GM19397 (cell line): ENCODE data around the gene MAGI2.

Source experiments
- ATAC-seq: cut with Tn5 transposase; IDR thresholded peaks from one replicate; pipeline ENCODE4 v1.9.1; 2021; ENCODE audit warnings: mild to moderate bottlenecking, moderate library complexity; ENCODE audit not compliant: unreplicated experiment

The MAGI2 gene

DNA sequence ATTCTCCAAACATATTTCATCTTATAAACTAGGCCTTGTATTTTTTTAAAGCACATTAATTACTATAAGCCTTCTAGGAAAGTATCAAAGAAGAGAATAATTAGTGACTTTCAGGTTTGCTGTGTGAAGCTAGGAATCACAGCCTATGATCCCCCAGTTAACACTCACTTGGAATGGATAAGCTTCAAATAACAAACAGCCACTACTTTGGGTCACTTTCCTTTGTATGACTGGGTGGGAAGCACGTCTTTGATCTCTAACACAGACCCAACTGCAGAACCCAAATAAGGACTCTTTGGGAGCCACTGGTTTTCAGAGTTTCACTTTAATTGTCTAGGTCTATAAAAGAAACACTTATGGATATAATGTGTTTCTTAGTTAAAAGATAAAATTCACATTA, 769.3 kb downstream of the MAGI2 start:
- no peak for ATAC-seq

DNA sequence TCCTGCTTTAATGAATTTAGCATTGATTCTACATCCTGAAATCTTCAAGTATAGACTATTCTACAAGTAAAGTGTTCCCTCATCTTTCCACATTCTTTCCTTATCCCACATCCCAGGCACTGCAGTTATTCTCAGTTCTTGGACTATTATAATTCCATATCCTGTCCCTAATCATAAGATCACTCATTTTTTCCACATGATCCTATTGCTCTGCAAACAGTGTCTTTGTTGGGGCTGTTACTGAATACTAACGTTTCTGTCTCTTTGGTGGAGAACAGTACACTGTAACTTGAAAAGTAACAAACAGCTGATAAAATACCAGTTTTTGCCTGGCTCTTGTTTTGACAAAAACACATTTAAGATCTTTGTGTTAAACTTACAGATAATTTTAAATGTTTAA, 769.9 kb downstream of the MAGI2 start:
- ATAC-seq: no peak

DNA sequence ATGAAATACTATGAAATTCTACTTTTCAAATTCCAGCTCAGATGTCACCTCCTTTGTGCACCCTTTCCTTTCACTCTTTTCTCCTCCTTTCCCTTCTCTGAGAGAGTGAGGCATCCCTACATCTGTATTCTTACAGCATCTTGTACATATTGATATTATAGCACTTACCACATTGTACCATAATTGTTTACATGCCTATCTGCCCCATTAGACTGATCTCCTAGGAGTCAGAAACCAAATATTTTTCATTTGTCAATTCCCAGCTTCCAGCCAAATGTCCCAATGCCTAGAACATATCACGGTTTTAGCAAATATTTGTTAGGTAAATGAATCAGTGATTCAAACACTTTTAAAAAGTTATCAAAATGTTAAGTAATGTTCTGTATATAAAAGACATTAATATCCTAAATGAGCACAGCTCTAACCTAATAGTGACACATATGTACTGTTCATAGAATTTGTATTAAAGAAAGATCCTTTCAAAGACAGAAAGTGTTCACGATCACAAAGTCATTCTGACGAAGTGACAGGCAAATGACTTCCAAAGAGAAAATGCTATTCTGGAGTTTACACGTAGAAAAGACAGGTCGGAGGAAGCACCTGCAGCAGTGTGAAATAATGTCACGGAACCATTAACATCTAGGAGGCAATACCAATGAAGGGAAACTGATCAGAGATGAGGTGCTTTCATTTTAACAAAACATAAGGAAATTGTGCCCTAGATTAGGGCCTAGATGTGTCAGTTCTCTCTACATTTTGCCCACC, 774.2 kb downstream of the MAGI2 start:
- no peak for ATAC-seq

DNA sequence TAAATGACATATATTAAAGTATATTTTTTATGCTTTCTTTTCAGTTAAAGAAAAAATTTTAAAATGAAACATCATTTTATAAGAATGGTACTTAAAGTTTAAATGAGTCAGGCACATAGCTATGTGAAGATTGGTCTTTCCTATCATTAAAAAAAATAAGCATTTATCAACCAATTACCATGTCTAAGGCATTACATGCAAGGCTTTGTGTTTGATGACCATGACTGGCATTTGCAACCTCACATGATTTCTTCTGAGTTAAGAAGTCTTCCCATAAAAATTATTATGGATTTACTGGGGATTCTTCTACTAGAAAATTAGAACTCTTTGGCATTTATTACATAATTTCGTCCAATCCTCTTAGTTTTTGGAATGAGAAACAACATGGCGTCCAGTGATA, 776.1 kb downstream of the MAGI2 start:
- ATAC-seq: no peak

DNA sequence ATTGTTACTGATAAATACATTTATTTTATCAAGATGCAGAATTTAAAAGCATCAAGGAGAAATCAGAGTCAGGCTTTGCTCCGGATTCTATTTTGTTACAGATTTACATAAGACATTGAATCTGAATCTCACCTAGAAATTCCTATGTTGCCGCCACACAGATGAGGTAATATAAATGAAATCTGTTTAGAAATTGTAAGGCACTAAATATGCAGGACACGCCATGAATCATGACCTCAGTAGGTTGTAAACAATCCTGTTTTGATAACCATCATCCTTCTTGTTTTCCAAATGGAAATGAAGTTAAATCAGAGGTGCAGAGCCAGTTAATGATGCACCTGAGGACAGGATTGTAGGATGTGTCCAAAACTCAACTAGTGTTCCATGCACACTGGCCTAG, 778.0 kb downstream of the MAGI2 start:
- ATAC-seq: no peak

DNA sequence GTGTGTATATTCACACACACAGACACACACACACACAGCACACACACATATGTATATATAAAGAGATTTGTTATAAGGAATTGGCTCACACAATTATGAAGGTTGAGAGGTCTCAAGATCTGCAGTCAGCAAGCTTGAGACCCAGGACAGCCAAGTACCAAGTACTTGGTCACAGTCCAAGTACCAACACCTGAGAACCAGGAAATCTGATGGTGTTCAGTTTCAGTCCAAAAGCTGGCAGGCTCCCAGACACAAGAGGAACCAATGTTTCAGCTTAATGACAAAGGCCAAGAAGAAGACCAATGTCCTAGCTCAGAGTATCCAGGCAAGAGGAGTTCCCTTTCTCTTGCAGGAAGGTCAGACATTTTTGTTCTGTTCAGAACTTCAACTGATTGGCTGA, 780.2 kb downstream of the MAGI2 start:
- ATAC-seq: no peak

DNA sequence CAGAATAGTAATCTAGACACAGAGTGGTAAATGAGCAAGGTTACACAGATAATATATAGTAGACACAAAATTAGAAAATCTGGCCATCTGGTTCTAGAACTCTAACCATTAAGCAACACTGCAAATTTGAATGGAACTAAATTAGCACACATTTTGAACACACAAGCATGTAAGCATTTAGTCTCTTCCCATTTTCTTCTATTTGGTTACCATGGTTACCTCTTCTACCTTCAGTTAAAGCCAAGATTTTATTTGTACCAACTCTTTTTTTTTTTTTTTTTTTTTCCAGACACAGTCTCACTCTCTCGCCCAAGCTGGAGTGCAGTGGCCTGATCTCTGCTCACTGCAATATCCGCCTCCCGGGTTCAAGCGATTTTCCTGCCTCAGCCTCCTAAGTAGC, 790.5 kb downstream of the MAGI2 start:
- ATAC-seq: no peak

DNA sequence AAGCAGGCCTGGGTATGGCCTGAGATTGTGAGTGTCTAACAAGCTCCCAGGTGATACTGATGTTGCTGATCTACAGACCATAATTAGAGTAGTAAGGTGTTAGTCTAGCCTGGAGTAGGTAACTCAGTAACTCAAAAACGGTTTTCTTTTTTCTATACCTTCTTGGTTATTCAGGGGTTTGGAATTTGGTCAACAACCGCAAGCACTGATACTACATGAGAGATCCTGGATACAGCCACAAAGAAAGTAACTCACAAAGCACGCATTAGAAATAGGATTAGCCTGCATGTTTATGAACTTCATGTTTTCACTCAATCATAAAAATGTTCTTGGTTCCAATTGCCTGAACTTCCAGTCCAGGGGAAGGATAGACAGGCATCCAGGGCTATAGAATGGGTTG, 803.5 kb downstream of the MAGI2 start:
- ATAC-seq: no peak

DNA sequence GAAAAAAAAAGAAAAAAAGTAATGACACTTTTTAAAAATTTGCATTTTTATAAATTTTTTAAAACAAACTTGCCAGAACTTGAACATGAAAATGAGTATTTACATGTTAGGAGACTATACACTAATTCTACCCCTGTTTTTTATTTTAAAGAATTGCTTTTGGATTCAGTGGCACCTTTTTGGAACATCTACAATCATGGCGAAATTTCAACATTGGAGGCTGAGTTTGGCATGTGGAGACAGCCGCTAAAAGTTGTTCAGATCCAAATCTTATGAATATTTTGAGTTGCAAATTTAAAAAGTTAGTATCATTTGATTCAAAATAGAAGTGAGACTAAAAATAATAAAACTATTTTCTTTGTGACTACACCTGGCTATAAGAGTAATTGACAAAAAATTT, 804.2 kb downstream of the MAGI2 start:
- ATAC-seq: no peak

DNA sequence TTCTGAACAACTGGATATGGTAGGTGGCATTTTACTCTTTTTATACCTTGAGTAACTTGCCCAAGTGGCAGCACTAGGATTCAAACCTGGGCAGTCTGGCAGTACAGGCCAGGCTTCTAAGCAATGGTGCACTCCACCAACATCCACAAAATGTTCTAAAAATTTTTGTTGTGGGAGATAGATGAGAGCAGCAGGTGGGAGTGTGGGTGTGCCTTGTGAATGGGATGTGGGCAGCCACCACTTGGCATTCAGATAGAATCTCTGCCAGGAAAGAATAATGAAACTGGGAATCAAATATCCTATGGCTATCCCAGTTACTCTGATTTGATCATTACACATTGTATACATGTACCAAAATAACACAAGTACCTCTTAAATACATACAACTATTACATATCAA, 810.7 kb downstream of the MAGI2 start:
- no peak for ATAC-seq

DNA sequence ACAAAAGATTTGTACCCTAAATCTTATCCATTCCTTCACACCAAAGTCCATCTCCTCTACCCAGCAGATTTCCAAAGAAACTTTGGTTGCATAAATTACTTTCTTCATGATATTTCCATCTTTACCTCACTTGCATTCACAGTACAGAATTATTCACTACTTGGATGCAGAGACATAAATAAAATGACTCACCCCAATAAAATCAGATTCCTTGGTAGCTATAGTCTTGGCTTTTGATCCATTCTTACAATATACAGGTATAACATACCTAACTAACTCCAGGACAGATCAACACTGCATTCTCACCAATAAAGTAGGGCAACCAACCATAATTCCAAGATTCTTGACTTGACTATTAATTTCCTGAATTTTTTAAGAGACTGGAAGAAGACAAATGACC, 815.1 kb downstream of the MAGI2 start:
- ATAC-seq: no peak

DNA sequence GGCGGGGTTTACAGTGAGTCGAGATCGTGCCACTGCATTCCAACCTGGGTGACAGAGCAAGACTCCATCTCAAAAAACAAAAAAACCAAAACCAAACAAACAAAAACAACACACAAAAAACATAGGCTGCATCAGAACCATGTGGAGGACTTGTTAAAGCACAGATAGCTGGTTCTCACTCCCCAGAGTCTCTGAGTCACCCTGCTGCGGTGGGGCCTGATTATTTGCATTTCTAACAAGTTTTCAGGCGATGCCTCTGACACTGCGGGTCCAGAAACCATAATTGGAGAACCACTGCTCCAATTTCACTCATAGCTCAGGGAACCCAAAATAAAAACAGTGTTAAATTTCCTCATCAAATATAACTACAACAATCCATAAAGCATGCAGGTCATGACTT, 816.7 kb downstream of the MAGI2 start:
- no peak for ATAC-seq

DNA sequence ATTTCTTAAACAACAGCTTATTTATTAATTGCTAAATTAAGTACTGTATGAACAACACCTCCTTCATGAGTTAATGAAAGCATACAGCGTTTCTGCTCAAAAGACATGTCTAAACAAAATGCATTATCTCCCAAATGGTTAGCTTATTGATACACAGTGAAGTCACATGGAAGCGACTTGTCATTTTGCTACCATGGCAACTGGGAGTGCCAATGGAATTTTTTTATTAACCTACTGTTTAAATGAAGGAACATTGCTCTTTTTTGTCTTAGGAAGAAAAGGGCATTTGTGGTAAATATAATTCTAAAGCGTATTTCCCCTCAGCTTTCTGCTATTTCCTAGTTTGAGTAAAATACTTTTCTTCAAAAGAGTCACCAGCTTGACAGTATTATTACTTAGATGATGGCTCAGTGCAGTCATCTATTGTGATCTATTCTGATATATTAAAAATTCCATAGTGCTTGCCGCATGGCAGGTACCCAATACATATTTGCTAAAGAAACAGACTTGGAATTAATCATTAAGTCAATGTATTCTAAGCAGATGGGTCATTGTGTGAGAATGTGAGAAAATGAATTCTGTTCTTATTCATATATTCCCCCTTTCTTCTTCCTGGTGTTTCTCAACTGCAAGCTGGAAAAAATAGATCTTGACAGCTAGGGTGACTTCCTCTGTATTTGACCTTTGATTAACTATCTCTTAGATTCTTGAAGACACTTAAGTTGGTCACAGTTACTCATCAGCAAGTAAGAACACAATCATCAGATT, 818.3 kb downstream of the MAGI2 start:
- no peak for ATAC-seq

DNA sequence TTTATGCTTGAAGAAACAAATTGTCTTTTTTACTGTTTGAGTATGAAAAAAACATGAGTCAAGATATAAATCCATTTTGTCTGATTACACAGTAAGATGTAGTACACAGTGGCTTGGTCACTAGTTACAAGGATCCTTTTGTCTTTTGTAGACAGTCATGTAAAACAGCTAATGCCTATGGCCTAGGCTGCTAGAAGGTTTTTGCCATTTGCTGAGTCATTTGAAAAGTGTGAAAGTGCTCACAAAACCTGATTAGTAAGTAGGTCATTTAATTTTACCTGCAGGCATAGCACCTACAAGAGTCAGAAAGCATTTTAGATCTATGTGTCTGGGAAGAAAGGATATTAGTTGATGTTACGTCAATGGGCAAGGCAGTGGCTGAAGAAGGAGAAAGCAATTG, 819.4 kb downstream of the MAGI2 start:
- ATAC-seq: no peak

DNA sequence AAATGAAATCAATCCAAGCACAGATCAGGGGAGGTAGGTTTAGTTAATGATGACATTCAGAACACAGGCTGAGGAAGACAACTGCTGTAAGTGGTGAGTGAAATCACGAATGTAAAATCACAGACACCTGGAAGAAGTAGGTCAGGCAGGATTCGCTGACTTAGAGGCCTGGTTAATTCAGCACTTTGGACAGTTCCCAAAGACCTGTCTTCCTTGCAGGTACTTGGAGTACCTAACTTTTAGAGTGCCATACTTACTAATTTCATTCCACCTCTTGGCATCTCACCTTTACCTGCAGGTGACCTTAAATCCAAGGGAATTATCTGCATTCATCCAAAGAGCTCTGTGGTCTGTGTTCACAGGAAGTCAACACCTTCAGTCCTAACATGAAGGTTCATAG, 832.5 kb downstream of the MAGI2 start:
- ATAC-seq: no peak

DNA sequence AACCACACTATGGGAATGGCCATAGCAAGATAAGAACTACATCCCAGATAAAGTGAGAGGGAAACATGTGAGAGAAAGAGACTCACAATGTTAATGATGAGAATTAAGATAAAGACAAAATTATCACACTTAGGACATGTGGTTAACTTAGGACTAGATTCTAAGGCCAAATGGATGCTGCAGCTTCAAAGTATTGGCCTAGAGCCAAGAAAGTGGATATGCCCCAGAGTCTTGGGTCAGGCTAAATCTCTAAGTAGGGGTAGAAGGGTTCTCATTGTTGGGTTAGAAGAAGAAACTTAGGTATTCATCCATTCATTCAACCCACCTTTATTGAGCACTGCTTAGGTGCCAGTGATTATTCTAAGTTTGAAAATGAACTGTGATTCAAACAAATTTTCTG, 836.9 kb downstream of the MAGI2 start:
- no peak for ATAC-seq

DNA sequence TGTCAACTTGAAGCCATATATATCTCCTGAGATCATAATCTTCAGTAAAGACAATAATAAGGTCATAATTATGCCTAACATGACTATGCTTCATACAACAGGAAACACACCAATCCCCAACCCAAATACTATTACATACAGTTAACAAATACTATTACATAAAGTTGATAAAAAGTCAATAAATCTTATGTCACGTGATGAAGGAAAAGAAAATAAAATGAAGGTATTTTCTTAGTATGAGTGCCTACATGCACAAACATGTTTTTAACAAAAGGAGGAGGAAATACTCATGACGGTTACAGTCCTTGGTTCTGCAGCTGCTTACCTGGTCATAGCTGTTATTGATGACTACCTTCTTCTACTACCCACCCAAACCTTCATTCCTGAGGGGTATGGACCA, 844.2 kb downstream of the MAGI2 start:
- no peak for ATAC-seq

DNA sequence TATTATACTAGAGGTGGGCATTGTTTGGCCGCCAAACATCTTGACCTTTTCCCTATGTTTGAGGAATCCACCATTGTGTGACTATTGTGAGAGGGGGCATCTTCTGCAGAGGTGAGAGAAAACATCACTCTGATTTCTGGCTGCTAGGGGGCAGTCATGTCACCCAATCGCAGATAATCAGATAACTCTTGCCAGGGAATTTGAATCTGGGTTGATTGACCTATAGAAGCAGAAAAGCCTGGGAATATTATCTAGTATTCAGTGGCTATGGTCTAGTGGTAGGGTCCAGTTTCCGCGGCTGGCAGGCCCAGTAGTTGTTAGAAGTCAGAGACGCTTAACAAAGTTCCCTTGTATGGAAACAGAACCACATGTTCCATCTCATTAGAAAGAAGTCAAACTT, 846.4 kb downstream of the MAGI2 start:
- ATAC-seq: no peak

DNA sequence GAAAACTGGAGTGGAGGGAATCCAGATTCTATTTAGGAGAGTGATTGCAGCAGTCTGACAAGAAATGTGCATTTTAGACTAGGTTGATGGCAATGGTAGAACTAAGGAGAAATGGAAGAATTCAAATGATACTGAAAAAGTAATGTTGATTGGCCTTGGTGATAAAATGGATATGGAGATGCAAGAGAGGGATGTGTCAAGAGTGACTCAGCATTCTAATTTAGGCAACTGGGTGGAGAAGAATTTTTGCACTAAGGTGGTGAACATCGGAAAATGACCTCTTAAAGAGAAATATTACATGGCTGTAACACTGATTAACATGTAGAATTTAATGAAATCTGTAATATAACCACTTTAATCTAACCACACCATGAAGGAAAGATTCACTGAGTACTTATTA, 848.3 kb downstream of the MAGI2 start:
- no peak for ATAC-seq

DNA sequence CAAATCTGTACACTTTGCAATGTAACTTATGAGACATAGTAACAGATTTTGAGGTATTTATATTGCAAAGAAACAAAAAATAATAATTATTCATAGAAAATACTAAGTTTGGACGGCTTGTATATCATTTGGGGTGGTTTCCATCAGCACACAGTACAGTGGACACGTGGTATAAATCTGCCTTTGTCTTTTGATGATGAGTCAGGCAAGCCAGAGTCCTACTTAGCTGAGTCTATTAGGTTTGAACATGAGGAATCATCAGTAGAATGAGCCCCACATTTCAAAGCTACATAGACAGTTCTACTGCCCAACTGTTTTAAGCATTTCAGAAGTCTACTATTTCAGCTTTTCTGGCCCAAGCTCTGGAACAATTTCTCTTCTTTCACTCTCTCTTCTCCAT, 851.7 kb downstream of the MAGI2 start:
- ATAC-seq: no peak

DNA sequence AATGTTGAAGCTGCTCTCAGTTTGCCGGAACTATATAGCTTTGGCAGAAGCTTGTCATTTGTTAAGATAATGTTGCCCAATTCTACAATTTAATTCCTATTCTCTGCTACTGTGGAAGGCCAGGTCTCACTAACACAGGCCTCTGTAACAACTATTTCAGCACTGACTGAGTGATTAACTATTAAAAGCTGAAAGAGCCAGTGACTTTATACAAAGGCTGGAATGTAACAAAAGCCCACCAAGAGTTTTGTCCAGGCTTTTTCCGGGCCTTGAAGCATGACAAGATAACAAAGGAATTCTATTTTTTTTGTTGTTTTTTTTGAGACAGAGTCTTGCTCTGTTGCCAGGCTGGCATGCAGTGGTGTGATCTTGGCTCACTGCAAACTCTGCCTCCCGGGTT, 859.3 kb downstream of the MAGI2 start:
- no peak for ATAC-seq

DNA sequence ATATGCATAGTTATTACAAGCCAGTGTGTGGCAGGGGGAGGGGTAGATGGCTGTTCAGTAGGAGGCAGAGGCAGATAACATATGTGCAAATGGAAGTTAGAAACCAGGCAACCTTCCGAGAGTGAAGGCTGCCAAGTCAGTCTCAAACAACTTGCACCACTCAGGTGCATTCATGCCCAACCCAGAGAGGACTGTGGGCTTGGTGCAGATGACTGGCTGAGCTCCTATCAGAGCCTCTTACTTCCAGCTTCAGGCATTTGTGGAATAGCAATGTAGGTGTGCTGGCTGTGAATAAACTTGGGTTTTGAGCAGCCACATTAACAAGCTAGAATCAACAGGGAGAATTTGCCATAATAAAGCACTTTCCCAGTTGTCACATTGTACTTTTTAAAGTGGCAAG, 865.1 kb downstream of the MAGI2 start:
- ATAC-seq: no peak
